Forelimb muscle (tissue), 1 donor: ENCODE data around the gene THAP10. TPM values are rescaled to one million over a fixed set of nuclear protein-coding genes. Genes with fewer than 3 reads are reported as not detected.

Experiments
- DNase-seq: peaks from one replicate; pipeline ENCODE4 v3.0.0-alpha.2; 2013; ENCODE audit warnings: low read depth
- polyA plus RNA-seq: library from polyadenylated mRNA; unstranded; fragments of 120-200 nt; gene quantifications from one replicate; pipeline ENCODE4 v1.2.1, GENCODE V29; 2013; ENCODE audit not compliant: insufficient read length

Gene THAP10
- polyA plus RNA-seq, 1 donor: 2.5 TPM

- DNase-seq: no peak
Measured at GRCh38 chr15:70853973-70854665, 38.1 kb downstream of the THAP10 start, which contains the start of gene LARP6. Gene LARP6 (minus strand): TSS chr15:70854157. CDS start chr15:70854088, 69 bp downstream.

GRCh38 chr15:70853318-70853972 is 38.8 kb downstream of the THAP10 start:
- DNase-seq: no peak

- DNase-seq: no peak
Measured at GRCh38 chr15:70852501-70853317, 39.5 kb downstream of the THAP10 start.

- DNase-seq: no peak
Measured at GRCh38 chr15:70851889-70852288, 40.3 kb downstream of the THAP10 start.

GRCh38 chr15:70845602-70846360 is 46.5 kb downstream of the THAP10 start:
- DNase-seq: no peak

- no peak for DNase-seq
Measured at GRCh38 chr15:70837476-70837875, 54.8 kb downstream of the THAP10 start.

GRCh38 chr15:70835841-70836240 is 56.4 kb downstream of the THAP10 start:
- no peak for DNase-seq

- DNase-seq: no peak
Measured at GRCh38 chr15:70835415-70835814, 56.8 kb downstream of the THAP10 start.

GRCh38 chr15:70834999-70835398 is 57.2 kb downstream of the THAP10 start:
- DNase-seq: no peak

GRCh38 chr15:70833861-70834765 is 58.1 kb downstream of the THAP10 start:
- DNase-seq: no peak

GRCh38 chr15:70833422-70833821 is 58.8 kb downstream of the THAP10 start:
- no peak for DNase-seq

GRCh38 chr15:70832176-70832575 is 60.1 kb downstream of the THAP10 start:
- no peak for DNase-seq

Other genes starting within 250 kb of the THAP10 start
- gene UACA, start 128.9 kb downstream of the THAP10 start, polyA plus RNA-seq: 137 TPM
- gene LARP6, start 38.3 kb downstream of the THAP10 start, polyA plus RNA-seq: 11.4 TPM
- 6.0 TPM for gene LRRC49, start 393 bp upstream of the THAP10 start, polyA plus RNA-seq
- gene THSD4, start 223.0 kb upstream of the THAP10 start, polyA plus RNA-seq: 21.8 TPM